ENCODE measurements around the gene ZNF516.

Gene ZNF516

DNA sequence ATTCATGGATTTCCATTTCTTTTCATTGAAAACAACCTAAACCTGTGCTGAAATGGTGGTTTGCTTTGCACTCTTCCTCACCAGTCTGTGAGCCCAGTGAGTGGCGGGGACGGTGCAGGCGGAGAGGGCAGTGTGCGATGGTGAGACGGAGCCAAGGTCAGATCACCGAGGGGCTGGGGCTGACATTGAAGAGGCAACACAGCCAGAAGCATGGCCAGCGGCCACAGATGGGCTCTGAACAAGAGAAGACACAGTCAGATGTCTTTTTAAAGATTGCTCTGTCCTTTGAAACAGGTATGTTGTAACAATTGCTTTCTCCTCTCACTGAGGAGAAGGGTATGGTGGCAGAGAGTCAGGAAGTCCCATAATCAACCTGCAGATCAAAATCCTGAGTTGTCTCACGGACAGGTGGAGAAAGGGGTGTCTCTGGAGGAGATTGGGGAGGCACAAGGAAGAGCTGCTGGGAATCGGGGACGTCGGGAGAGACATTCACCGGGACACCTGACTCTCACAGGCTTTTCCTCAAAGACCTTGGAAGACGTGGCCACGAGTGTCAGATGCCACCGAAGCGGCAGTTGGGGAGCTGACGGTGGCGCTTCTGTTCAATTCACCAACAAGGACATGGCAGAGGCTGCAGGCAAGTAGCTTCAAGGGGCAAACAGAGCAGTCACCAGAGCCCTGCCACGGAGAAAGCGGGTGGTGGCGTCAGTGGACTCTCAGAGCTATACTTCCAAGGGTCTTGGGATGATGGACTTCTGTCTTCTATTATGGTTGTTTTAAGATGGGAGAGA is 12.1 kb upstream of the ZNF516 start:
- DNase-seq (ENCODE audit: low read depth) = no peak
- no peak overlapping the region for H3K4me3 ChIP-seq (ENCODE audit: low read length)
- TF ChIP-seq, protein P1, sequence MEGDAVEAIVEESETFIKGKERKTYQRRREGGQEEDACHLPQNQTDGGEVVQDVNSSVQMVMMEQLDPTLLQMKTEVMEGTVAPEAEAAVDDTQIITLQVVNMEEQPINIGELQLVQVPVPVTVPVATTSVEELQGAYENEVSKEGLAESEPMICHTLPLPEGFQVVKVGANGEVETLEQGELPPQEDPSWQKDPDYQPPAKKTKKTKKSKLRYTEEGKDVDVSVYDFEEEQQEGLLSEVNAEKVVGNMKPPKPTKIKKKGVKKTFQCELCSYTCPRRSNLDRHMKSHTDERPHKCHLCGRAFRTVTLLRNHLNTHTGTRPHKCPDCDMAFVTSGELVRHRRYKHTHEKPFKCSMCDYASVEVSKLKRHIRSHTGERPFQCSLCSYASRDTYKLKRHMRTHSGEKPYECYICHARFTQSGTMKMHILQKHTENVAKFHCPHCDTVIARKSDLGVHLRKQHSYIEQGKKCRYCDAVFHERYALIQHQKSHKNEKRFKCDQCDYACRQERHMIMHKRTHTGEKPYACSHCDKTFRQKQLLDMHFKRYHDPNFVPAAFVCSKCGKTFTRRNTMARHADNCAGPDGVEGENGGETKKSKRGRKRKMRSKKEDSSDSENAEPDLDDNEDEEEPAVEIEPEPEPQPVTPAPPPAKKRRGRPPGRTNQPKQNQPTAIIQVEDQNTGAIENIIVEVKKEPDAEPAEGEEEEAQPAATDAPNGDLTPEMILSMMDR (conservative IDR thresholded peaks at IDR 0.05; ENCODE audit: low read length) = no peak

DNA sequence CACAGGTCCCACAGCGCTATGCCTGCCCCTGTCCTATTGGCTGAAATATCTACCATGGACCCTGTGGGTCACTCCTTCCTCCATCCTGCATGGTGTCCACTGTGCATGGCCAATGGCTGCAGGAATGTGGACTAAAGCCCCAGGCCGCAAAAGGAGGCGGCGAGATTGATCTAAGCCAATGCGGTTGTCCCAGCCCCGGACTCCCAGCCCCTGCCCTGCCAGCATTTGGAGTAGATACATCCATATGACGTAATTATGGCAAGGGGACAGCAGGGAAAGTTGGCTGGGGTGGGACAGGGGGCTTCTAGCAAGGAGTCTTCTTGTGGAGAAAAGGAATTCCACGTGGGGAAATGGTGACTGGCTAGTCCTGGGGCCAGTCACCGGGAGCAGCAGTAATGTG is 11.4 kb upstream of the ZNF516 start:
- H3K4me3 ChIP-seq (ENCODE audit: low read length) = no peak overlapping the region
- no peak for DNase-seq (ENCODE audit: low read depth)
- TF ChIP-seq, protein P1 (conservative IDR thresholded peaks at IDR 0.05; ENCODE audit: low read length) = no peak

DNA sequence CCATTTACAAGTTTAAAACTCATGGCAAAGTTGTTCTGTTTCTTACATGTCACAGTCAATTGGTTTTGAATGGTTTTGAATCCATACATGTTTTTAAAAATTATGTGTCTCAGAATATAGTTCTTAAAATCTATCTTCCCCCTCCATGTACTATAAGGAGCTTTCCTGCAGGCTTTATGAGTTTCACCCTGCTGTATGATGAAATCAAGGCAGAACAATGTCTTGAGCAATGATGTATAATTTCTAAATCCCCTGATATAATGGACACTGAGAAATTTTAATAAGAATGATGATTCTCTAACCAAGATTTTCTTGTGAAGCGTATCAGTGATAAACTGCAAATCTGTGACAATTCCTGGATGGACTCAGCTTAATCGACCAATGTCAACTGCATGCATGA is 10.6 kb upstream of the ZNF516 start:
- no peak overlapping the region for H3K4me3 ChIP-seq (ENCODE audit: low read length)
- TF ChIP-seq, protein P1 (conservative IDR thresholded peaks at IDR 0.05; ENCODE audit: low read length) = no peak
- no peak for DNase-seq (ENCODE audit: low read depth)

DNA sequence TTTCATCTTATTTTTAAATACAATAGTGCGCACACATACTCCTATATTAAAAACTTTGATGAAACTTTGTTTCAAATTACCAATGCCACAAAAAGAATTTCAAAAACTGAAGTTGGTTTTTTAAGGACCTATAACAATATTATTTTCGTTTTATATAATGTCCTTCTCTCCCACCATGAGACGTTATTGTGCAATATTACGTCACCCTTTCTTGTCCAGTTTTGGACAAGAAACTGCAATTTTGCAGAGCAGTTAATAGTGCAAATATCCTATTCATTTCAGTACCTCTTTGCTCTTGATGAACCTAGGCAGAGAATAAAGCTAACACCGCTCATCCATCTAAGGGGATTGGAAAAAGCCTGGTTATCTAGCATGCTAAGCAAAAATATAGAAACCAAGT is 9.7 kb upstream of the ZNF516 start:
- no peak for DNase-seq (ENCODE audit: low read depth)

DNA sequence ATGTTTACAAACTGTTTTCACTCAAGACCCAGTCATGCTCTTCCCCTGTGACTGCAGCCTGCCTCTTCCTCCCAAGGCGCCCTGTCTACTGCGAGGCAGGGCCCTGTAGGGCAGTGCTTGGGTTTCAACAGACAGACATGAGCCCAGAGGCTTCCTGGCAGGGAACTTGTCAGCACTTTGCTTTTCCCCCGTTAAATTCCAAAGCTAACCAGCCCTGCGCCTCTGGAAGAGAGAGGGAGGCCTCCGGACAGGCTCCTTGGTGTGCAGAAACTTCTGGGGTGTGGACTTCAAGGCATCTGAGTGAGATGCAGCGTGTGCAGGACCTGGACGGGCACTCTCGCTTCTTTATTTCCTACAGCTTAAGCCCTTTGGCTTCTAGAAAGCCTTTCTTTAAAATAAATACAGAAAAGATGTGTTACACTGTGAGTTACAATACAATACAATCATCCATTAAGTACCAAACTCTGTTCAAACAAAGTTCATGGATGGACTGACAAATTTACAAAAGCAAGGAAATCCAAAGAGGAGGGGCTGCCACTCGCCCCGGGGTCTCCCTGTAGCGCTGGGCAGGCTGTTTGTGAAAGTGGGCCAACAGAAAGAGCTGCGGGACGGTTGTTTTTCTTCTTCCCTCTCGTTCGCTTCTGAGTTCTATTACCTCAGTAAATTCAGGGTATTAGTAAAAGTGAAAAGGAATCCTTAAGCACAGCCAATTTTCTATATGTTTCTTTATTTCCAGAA is 8.8 kb upstream of the ZNF516 start:
- DNase-seq (ENCODE audit: low read depth) = no peak
- TF ChIP-seq, protein P1 (conservative IDR thresholded peaks at IDR 0.05; ENCODE audit: low read length) = no peak
- no peak overlapping the region for H3K4me3 ChIP-seq (ENCODE audit: low read length)

More for the DNA sequence above, 9.7 kb upstream of the ZNF516 start:
- H3K4me3 ChIP-seq (ENCODE audit: low read length) = no peak overlapping the region
- TF ChIP-seq, protein P1 (conservative IDR thresholded peaks at IDR 0.05; ENCODE audit: low read length) = no peak

DNA sequence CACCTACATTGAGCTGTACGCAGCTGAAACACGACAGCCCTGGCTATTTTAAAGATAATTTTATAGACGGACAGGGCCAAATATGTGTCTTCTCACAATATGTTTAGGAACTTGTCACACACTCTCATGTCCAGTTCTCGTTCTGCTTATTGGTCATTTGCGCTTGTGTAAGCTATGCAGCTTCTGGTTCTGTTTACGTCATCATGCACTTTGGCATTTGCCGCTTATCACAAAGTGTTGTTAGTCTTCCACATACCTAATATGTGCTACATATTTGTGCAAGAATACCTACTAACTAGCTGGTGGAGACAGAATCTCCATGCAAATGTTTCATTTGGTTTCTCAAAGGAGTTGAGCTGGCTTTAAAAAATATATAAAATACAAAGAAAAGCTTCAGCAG is 7.5 kb upstream of the ZNF516 start:
- TF ChIP-seq, protein P1 (conservative IDR thresholded peaks at IDR 0.05; ENCODE audit: low read length) = no peak
- DNase-seq (ENCODE audit: low read depth) = no peak
- H3K4me3 ChIP-seq (ENCODE audit: low read length) = no peak overlapping the region
